Measurements from ENCODE around the gene UBR3.

DNA sequence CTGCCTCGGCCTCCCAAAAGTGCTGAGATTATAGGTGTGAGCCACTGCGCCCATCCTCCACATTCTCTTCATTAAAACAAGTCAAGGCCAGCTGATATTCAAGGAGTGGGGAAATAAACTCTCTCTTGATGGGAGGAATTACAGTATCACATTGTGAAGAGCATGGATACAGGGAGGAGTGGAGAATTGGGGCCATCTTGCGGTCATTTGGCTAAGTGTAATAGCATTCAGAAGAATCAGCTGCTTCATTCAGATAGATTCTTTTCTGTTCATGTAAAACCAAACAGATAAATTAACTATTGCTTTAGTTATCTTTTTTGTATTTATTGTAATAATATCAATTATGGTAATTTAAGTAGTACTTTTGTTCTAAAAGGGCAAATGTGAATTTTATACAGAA lies 156.3 kb downstream of the UBR3 start:
- TF ChIP-seq ZNF341 (tag by site-specific recombination; IDR thresholded peaks at IDR 0.05; ENCODE audit: low read depth) (no peak), ZIC2 (tag by site-specific recombination; IDR thresholded peaks at IDR 0.05) (no peak), ZBTB21 (tag by site-specific recombination; IDR thresholded peaks at IDR 0.05) (no peak), ZNF140 (tag by site-specific recombination; IDR thresholded peaks at IDR 0.05) (no peak), ZNF585B (tag by site-specific recombination; IDR thresholded peaks at IDR 0.05) (no peak)
- TF ChIP-seq, protein P1, sequence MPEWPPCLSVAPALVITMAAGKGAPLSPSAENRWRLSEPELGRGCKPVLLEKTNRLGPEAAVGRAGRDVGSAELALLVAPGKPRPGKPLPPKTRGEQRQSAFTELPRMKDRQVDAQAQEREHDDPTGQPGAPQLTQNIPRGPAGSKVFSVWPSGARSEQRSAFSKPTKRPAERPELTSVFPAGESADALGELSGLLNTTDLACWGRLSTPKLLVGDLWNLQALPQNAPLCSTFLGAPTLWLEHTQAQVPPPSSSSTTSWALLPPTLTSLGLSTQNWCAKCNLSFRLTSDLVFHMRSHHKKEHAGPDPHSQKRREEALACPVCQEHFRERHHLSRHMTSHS (tag by site-specific recombination; IDR thresholded peaks at IDR 0.05) = no peak
- TF ChIP-seq, protein P2, sequence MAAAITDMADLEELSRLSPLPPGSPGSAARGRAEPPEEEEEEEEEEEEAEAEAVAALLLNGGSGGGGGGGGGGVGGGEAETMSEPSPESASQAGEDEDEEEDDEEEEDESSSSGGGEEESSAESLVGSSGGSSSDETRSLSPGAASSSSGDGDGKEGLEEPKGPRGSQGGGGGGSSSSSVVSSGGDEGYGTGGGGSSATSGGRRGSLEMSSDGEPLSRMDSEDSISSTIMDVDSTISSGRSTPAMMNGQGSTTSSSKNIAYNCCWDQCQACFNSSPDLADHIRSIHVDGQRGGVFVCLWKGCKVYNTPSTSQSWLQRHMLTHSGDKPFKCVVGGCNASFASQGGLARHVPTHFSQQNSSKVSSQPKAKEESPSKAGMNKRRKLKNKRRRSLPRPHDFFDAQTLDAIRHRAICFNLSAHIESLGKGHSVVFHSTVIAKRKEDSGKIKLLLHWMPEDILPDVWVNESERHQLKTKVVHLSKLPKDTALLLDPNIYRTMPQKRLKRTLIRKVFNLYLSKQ (tag by site-specific recombination; IDR thresholded peaks at IDR 0.05; ENCODE audit: borderline replicate concordance) = no peak
- TF ChIP-seq, protein P3, sequence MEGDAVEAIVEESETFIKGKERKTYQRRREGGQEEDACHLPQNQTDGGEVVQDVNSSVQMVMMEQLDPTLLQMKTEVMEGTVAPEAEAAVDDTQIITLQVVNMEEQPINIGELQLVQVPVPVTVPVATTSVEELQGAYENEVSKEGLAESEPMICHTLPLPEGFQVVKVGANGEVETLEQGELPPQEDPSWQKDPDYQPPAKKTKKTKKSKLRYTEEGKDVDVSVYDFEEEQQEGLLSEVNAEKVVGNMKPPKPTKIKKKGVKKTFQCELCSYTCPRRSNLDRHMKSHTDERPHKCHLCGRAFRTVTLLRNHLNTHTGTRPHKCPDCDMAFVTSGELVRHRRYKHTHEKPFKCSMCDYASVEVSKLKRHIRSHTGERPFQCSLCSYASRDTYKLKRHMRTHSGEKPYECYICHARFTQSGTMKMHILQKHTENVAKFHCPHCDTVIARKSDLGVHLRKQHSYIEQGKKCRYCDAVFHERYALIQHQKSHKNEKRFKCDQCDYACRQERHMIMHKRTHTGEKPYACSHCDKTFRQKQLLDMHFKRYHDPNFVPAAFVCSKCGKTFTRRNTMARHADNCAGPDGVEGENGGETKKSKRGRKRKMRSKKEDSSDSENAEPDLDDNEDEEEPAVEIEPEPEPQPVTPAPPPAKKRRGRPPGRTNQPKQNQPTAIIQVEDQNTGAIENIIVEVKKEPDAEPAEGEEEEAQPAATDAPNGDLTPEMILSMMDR (tag by site-specific recombination; IDR thresholded peaks at IDR 0.05) = no peak
- TF ChIP-seq, protein P4, sequence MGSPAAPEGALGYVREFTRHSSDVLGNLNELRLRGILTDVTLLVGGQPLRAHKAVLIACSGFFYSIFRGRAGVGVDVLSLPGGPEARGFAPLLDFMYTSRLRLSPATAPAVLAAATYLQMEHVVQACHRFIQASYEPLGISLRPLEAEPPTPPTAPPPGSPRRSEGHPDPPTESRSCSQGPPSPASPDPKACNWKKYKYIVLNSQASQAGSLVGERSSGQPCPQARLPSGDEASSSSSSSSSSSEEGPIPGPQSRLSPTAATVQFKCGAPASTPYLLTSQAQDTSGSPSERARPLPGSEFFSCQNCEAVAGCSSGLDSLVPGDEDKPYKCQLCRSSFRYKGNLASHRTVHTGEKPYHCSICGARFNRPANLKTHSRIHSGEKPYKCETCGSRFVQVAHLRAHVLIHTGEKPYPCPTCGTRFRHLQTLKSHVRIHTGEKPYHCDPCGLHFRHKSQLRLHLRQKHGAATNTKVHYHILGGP (tag by site-specific recombination; IDR thresholded peaks at IDR 0.05) = no peak
- TF ChIP-seq, protein P5, sequence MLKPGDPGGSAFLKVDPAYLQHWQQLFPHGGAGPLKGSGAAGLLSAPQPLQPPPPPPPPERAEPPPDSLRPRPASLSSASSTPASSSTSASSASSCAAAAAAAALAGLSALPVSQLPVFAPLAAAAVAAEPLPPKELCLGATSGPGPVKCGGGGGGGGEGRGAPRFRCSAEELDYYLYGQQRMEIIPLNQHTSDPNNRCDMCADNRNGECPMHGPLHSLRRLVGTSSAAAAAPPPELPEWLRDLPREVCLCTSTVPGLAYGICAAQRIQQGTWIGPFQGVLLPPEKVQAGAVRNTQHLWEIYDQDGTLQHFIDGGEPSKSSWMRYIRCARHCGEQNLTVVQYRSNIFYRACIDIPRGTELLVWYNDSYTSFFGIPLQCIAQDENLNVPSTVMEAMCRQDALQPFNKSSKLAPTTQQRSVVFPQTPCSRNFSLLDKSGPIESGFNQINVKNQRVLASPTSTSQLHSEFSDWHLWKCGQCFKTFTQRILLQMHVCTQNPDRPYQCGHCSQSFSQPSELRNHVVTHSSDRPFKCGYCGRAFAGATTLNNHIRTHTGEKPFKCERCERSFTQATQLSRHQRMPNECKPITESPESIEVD (tag by site-specific recombination; IDR thresholded peaks at IDR 0.05) = no peak
- TF ChIP-seq, protein P6, sequence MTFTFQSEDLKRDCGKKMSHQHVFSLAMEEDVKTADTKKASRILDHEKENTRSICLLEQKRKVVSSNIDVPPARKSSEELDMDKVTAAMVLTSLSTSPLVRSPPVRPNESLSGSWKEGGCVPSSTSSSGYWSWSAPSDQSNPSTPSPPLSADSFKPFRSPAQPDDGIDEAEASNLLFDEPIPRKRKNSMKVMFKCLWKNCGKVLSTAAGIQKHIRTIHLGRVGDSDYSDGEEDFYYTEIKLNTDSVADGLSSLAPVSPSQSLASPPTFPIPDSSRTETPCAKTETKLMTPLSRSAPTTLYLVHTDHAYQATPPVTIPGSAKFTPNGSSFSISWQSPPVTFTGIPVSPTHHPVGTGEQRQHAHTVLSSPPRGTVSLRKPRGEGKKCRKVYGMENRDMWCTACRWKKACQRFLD (tag by site-specific recombination; IDR thresholded peaks at IDR 0.05) = no peak
